OCI-LY3 (cell line): ENCODE results near the gene PLCH2.

ENCODE experiments used
- EZH2phosphoT487 ChIP-seq: fragments of 200-600 bp; shearing (Covaris generic); IDR thresholded peaks from 2 replicates; pipeline ENCODE4 v1.6.1; 2018; ENCODE audit warnings: antibody characterized with exemption, mixed run types, low read depth
- TF ChIP-seq, protein P1 (sequence below): fragments of 200-600, 300-600 bp; sonication (generic); IDR thresholded peaks from 2 replicates; pipeline ENCODE4 v1.5.1; 2014; ENCODE audit warnings: antibody characterized with exemption, low read length, low read depth

DNA sequence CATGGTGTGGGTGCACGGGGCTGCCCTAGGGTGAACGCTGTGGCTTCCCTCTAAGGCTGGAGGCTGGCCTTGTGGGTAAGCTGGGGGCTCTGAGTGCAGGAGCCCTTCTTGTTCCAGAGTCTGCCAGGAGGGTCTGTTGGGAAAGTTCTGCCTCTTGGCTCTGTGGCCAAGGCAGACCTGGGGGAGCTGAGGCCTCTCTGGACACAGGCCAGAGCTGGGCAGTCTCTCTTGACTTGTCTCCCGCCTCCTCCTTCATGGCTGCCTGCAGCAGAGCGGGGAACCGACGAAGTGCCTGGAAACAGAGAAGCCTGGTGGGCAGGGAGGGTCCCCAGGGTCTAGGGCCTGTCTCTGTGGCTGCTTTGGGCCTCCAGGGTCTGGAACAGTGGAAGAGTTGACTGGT, 33.4 kb upstream of the PLCH2 start:
- TF ChIP-seq, protein P1, sequence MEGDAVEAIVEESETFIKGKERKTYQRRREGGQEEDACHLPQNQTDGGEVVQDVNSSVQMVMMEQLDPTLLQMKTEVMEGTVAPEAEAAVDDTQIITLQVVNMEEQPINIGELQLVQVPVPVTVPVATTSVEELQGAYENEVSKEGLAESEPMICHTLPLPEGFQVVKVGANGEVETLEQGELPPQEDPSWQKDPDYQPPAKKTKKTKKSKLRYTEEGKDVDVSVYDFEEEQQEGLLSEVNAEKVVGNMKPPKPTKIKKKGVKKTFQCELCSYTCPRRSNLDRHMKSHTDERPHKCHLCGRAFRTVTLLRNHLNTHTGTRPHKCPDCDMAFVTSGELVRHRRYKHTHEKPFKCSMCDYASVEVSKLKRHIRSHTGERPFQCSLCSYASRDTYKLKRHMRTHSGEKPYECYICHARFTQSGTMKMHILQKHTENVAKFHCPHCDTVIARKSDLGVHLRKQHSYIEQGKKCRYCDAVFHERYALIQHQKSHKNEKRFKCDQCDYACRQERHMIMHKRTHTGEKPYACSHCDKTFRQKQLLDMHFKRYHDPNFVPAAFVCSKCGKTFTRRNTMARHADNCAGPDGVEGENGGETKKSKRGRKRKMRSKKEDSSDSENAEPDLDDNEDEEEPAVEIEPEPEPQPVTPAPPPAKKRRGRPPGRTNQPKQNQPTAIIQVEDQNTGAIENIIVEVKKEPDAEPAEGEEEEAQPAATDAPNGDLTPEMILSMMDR, result no peak
- TF ChIP-seq EZH2phosphoT487, result no peak
